Epithelial cell of prostate (primary cell): ENCODE measurements around the gene MRPL52.
A peak's percentile ranks its signal among the peaks of the same experiment; 100 is the strongest.
"Not testable (repeated sequence)": the region's sequence is repeated elsewhere in the genome, so short reads cannot be mapped to it uniquely, and the experiment has no call there.

Experiments used
- DNase-seq: peaks from one replicate; pipeline ENCODE4 v3.0.0-alpha.2; 2011; ENCODE audit warnings: low read depth, low spot score
- H3K27ac ChIP-seq: fragments of 450-650 bp; 2 replicates; pipeline ENCODE4 v1.5.1; 2017; ENCODE audit warnings: mild to moderate bottlenecking

Gene MRPL52

GRCh38 chr14:22829661-22830442 is at the start of gene MRPL52:
TSS of gene MRPL52 (plus strand) at chr14:22829887. CDS start at chr14:22829913, 26 bp downstream.
- H3K27ac ChIP-seq: peak within 1 kb of the TSS; percentile 65
- DNase-seq: no peak

- DNase-seq: no peak
Measured at GRCh38 chr14:22780105-22780679, 49.5 kb upstream of the MRPL52 start.

GRCh38 chr14:22780941-22781300 is 48.8 kb upstream of the MRPL52 start:
- no peak for DNase-seq
- H3K27ac ChIP-seq: no peak overlapping the region

More at GRCh38 chr14:22780105-22780679, 49.5 kb upstream of the MRPL52 start:
- H3K27ac ChIP-seq: no peak overlapping the region

GRCh38 chr14:22781301-22781991 is 48.2 kb upstream of the MRPL52 start:
- H3K27ac ChIP-seq: no peak overlapping the region
- no peak for DNase-seq

- H3K27ac ChIP-seq: no peak overlapping the region
- no peak for DNase-seq
Measured at GRCh38 chr14:22786685-22787084, 43.0 kb upstream of the MRPL52 start.

- no peak overlapping the region for H3K27ac ChIP-seq
- peak; percentile 45 for DNase-seq
Measured at GRCh38 chr14:22791301-22791700, 38.4 kb upstream of the MRPL52 start.

GRCh38 chr14:22792158-22792557 is 37.5 kb upstream of the MRPL52 start:
- no peak overlapping the region for H3K27ac ChIP-seq
- no peak for DNase-seq

GRCh38 chr14:22793550-22793949 is 36.1 kb upstream of the MRPL52 start:
- H3K27ac ChIP-seq, DNase-seq: not testable (repeated sequence)

GRCh38 chr14:22793976-22794375 is 35.7 kb upstream of the MRPL52 start:
- DNase-seq: no peak
- H3K27ac ChIP-seq: no peak overlapping the region

GRCh38 chr14:22794551-22794951 is 35.1 kb upstream of the MRPL52 start:
- no peak for DNase-seq
- H3K27ac ChIP-seq: no peak overlapping the region

- DNase-seq: no peak
- H3K27ac ChIP-seq: no peak overlapping the region
Measured at GRCh38 chr14:22796087-22796707, 33.5 kb upstream of the MRPL52 start.

GRCh38 chr14:22797017-22797917 is 32.4 kb upstream of the MRPL52 start:
- DNase-seq: no peak
- no peak overlapping the region for H3K27ac ChIP-seq

- no peak overlapping the region for H3K27ac ChIP-seq
- no peak for DNase-seq
Measured at GRCh38 chr14:22798528-22798927, 31.2 kb upstream of the MRPL52 start.

GRCh38 chr14:22800346-22800745 is 29.3 kb upstream of the MRPL52 start:
- no peak for DNase-seq
- no peak overlapping the region for H3K27ac ChIP-seq

- no peak for DNase-seq
Measured at GRCh38 chr14:22801716-22802115, 28.0 kb upstream of the MRPL52 start.

GRCh38 chr14:22802860-22803686 is 26.6 kb upstream of the MRPL52 start:
- no peak for DNase-seq
- no peak overlapping the region for H3K27ac ChIP-seq

More at GRCh38 chr14:22801716-22802115, 28.0 kb upstream of the MRPL52 start:
- H3K27ac ChIP-seq: no peak overlapping the region

- DNase-seq: no peak
- H3K27ac ChIP-seq: no peak overlapping the region
Measured at GRCh38 chr14:22803687-22803974, 26.1 kb upstream of the MRPL52 start.

- H3K27ac ChIP-seq, DNase-seq: not testable (repeated sequence)
Measured at GRCh38 chr14:22805235-22805634, 24.5 kb upstream of the MRPL52 start.

- no peak overlapping the region for H3K27ac ChIP-seq
- no peak for DNase-seq
Measured at GRCh38 chr14:22807432-22808087, 22.1 kb upstream of the MRPL52 start.
